ENCODE results near the gene COL13A1. TPM values are rescaled to one million over a fixed set of nuclear protein-coding genes. Genes with fewer than 3 reads are reported as not detected.
A peak's percentile ranks its signal among the peaks of the same experiment; 100 is the strongest.

The COL13A1 gene
- total RNA-seq, 3 donors from 2014 or later (not counting 1 experiment from before 2014, with no cell fraction given), result 5.2 to 22.0 (median 10.3) TPM

GRCh38 chr10:69844698-69845097, 43.0 kb downstream of the COL13A1 start:
- intact Hi-C loops (cut with micrococcal nuclease), result no loop called here
- Histone ChIP-seq H3K36me3 (ENCODE audit: control insufficient read depth, insufficient read depth, low read length) (no peaks in the 10 kb centered on the region), H3K4me1 (ENCODE audit: control insufficient read depth, insufficient read depth, low read length) (peaks cover 23% of the 10 kb centered on the region), H3K9me3 (ENCODE audit: control insufficient read depth, insufficient read depth, low read length) (no peaks in the 10 kb centered on the region), H3K27me3 (ENCODE audit: control insufficient read depth, insufficient read depth, low read length) (peaks cover 3% of the 10 kb centered on the region), H3K4me3 (ENCODE audit: low read length) (no peak overlapping the region), H3K27ac (ENCODE audit: low read length) (no peak overlapping the region)
- DNase-seq (no peak), ATAC-seq (no peak)
- H3K4me1 Mint-ChIP-seq, result peaks cover 35 to 62% of the 10 kb centered on the region in 2 donors
- no peaks in the 10 kb centered on the region for H3K9me3 Mint-ChIP-seq
- no peaks in the 10 kb centered on the region for H3K36me3 Mint-ChIP-seq
- no peak overlapping the region for H3K27ac Mint-ChIP-seq
- peaks cover 0 to 5% of the 10 kb centered on the region in 2 donors for H3K27me3 Mint-ChIP-seq (ENCODE audit: low read depth in 2 of 2)
- H3K4me3 Mint-ChIP-seq, result no peak overlapping the region
- 85% methylated on average over 2 of the region's 2 CpGs for WGBS (ENCODE audit: insufficient coverage)
- TF ChIP-seq, protein P1, sequence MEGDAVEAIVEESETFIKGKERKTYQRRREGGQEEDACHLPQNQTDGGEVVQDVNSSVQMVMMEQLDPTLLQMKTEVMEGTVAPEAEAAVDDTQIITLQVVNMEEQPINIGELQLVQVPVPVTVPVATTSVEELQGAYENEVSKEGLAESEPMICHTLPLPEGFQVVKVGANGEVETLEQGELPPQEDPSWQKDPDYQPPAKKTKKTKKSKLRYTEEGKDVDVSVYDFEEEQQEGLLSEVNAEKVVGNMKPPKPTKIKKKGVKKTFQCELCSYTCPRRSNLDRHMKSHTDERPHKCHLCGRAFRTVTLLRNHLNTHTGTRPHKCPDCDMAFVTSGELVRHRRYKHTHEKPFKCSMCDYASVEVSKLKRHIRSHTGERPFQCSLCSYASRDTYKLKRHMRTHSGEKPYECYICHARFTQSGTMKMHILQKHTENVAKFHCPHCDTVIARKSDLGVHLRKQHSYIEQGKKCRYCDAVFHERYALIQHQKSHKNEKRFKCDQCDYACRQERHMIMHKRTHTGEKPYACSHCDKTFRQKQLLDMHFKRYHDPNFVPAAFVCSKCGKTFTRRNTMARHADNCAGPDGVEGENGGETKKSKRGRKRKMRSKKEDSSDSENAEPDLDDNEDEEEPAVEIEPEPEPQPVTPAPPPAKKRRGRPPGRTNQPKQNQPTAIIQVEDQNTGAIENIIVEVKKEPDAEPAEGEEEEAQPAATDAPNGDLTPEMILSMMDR (IDR thresholded peaks at IDR 0.05), result no peak

- no peaks in the 10 kb centered on the region for H3K36me3 ChIP-seq (ENCODE audit: control insufficient read depth, insufficient read depth, low read length)
- H3K36me3 Mint-ChIP-seq, result no peaks in the 10 kb centered on the region
- peaks cover 3% of the 10 kb centered on the region for H3K27me3 ChIP-seq (ENCODE audit: control insufficient read depth, insufficient read depth, low read length)
- no peak overlapping the region for H3K4me3 Mint-ChIP-seq
- TF ChIP-seq, protein P1 (IDR thresholded peaks at IDR 0.05), result no peak
- intact Hi-C loops (cut with micrococcal nuclease), result no loop called here
- no peak for DNase-seq
- H3K27ac ChIP-seq (ENCODE audit: low read length), result no peak overlapping the region
- no peaks in the 10 kb centered on the region for H3K9me3 ChIP-seq (ENCODE audit: control insufficient read depth, insufficient read depth, low read length)
- H3K9me3 Mint-ChIP-seq, result no peaks in the 10 kb centered on the region
- peaks cover 24 to 52% of the 10 kb centered on the region in 2 donors for H3K4me1 Mint-ChIP-seq
- peaks cover 0 to 5% of the 10 kb centered on the region in 2 donors for H3K27me3 Mint-ChIP-seq (ENCODE audit: low read depth in 2 of 2)
- WGBS (ENCODE audit: insufficient coverage), result 77% methylated on average over 6 of the region's 6 CpGs
- H3K4me1 ChIP-seq (ENCODE audit: control insufficient read depth, insufficient read depth, low read length), result peaks cover 12% of the 10 kb centered on the region
- peak overlapping the region in 1 of 2 donors; percentile 53 for H3K27ac Mint-ChIP-seq
- no peak for ATAC-seq
- H3K4me3 ChIP-seq (ENCODE audit: low read length), result no peak overlapping the region
Observed at GRCh38 chr10:69845574-69846292, 44.0 kb downstream of the COL13A1 start.

- DNase-seq (no peak), ATAC-seq (no peak)
- 48% methylated on average over 14 of the region's 14 CpGs for WGBS (ENCODE audit: insufficient coverage)
- Mint-ChIP-seq H3K27ac (no peak overlapping the region), H3K4me1 (peaks cover 20 to 45% of the 10 kb centered on the region in 2 donors), H3K4me3 (no peak overlapping the region), H3K27me3 (ENCODE audit: low read depth in 2 of 2) (peaks cover 0 to 5% of the 10 kb centered on the region in 2 donors), H3K36me3 (no peaks in the 10 kb centered on the region), H3K9me3 (no peaks in the 10 kb centered on the region)
- peaks cover 8% of the 10 kb centered on the region for H3K4me1 ChIP-seq (ENCODE audit: control insufficient read depth, insufficient read depth, low read length)
- intact Hi-C loops (cut with micrococcal nuclease), result no loop called here
- H3K36me3 ChIP-seq (ENCODE audit: control insufficient read depth, insufficient read depth, low read length), result no peaks in the 10 kb centered on the region
- H3K4me3 ChIP-seq (ENCODE audit: low read length), result no peak overlapping the region
- H3K9me3 ChIP-seq (ENCODE audit: control insufficient read depth, insufficient read depth, low read length), result no peaks in the 10 kb centered on the region
- TF ChIP-seq, protein P1 (IDR thresholded peaks at IDR 0.05), result no peak
- H3K27me3 ChIP-seq (ENCODE audit: control insufficient read depth, insufficient read depth, low read length), result peaks cover 3% of the 10 kb centered on the region
- no peak overlapping the region for H3K27ac ChIP-seq (ENCODE audit: low read length)
Observed at GRCh38 chr10:69846293-69846921, 44.7 kb downstream of the COL13A1 start.

Measured in natural killer cell (primary cell).